Measurements from ENCODE around the gene CCDC51.

The CCDC51 gene

DNA sequence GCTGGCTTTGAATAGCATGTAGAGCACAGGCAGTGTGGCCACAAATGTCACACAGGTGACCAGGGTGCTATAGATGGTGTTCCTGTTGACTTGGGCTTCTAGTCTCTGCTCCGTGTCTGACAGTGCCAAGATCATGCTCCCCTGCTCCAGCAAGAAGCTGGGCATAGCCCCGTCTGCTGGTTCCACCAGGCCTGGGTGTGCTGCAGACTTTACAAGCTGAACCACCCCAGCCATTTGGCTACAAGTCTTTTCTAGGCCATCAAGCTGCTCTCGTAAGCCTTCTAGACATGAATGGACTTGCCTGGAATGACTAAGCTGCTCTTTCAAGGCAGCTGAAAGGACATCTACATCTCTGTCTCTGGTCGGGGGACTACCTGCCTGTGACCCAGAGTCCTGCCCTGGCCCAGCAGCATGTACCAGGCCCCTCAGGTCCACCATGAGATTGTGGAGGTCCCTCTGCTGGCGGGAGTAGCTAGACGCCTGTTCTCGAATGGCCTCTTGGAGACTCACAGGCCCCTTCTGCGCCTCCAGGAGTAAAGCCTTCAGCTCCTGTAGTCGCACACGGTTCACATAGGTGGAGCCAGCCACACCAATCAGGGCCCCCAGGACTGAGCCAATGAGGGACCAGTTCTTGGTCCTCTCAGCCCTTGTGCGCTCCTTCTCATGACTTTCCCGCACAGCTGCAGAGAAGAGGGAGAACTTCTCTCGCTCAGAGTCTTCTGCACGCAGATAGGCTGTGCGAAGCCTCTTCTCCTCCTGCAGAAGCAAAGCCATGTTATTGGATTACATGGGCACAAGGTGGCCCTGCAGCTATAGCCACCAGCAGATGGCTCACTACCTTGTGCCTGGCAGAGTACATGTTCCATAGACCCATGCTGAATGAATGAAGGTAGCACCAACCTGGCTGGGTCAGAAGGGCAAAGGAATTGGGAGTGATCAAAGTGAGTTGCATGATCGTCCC is 7.2 kb downstream of the CCDC51 start:
- DNase-seq = no peak

DNA sequence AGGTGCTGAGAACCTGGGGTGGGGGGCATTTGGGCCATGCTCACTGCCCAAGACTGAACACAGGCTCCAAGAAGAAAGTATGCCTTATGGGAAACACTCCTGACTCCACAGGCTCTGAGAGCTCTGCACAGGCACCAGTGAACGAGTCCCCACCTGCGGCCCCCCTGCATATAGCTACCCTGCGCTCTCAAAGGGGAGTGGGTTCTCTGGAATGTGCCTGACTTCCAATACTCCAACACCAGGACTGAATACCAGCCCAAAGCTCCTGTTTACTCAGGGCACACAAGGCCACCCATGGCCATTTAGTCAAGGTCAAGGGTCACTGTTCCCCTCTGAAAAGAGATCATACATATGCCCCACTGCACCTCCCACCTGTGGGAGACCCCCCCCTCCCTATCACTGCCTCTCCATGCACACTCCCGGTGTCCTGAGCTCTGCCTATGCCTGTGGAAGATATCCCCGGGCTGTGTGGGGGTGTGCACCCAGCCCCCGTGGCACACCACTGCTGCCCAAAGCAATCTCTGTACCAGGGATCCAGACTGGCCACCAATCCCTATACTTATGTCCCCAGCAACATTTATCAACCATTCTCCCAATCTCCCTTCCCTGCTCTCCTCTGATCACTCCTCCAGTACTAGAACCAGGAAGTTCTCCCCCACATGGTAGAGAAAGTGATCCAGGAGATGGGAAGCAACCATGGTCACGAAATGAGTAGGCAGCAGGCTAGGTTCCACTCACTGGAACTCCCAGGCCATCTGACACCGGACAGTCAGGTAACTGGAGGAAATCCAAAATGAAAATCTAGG is 8.5 kb downstream of the CCDC51 start:
- no peak for DNase-seq

DNA sequence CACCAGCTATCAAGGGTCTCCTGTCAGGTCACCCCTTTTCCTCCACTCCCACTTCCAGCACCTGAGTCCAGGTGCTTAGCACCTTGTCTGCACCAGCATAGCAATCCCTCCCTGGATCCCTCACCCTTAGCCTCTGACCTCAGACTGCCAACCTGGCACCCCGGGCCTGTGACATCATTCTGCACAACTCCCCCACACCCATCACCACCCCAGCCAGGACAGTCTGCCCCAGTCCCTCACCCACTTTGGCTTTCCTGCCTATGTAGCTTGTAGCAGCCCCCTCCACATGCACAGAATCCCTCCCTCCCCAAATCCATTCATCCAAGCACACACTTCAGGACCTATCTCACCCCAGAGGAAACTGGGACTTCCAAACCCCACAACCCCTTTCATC is 9.2 kb downstream of the CCDC51 start:
- DNase-seq = no peak

DNA sequence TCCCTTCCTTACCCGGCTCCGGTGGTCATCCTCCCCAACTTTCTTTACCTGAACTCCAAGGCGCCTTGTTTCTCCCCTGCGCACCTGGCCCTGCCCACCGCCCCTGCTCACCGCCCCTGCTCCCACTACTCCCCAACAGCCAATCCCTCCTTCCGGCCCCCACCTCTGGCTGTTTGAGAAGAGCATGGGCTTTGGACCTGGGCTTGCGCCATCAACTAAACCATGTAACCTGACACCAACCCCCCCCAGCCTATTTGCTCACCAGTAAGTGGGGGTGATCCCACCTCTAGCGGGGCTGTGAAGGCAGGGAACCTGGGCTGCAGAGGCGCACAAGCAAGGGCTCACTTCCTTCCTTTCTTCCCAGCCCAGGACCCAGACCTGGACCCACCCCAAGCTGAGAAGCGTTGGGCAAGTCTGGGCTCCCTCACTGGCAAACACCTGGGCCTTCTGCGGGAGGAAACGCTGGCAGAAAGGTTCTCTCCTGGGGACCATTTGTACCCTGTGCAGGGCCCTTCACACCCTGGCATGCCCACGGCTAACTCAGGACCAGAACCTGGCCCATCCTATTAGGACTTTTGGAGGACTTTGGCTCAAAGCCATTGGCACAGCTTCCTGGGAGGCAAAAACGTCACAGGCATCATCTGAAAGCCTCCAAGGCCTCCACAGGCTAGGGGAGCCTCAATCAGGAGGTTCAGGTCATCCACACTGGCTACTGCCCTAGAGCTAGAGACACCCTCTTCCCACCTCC is 9.8 kb downstream of the CCDC51 start, which contains the start of gene PLXNB1:
TSS of gene PLXNB1 (minus strand) at position 127 of the 748 bp plus-strand sequence. CDS start 5,475 bp downstream, outside the sequence.
- DNase-seq = no peak

DNA sequence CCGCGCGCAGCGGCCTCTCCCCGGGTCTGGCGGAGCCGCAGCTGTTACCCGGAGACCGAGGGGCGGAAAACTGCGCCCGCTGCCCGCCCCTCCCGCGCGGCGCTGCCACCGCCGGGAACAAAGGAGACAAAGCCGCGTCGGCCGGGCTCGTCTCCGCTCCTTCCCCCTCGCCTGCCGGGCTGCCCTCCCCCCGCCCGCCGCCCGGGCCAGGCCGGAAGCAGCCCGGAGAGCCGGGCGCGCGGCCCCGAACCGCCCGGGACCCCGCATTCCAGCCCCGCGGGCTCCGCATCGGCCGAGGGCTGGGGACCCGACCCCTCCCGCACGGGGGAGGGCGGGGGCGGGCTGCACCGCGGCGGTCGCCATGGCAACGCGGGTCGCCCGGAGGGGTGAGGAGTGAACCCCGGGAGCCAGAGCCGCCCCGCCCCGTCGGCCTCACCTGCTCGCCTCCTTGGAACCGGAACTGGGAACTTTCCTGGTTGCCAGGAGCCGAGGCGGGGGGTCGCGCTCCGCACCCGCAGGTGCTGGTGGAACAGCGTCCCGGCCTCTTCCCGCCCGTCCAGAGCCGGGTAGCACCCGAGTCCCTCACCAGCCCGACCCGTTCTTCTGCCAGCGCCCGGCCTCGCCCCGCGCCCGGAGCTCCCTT is 10.5 kb downstream of the CCDC51 start:
- peak; percentile 30 for DNase-seq

DNA sequence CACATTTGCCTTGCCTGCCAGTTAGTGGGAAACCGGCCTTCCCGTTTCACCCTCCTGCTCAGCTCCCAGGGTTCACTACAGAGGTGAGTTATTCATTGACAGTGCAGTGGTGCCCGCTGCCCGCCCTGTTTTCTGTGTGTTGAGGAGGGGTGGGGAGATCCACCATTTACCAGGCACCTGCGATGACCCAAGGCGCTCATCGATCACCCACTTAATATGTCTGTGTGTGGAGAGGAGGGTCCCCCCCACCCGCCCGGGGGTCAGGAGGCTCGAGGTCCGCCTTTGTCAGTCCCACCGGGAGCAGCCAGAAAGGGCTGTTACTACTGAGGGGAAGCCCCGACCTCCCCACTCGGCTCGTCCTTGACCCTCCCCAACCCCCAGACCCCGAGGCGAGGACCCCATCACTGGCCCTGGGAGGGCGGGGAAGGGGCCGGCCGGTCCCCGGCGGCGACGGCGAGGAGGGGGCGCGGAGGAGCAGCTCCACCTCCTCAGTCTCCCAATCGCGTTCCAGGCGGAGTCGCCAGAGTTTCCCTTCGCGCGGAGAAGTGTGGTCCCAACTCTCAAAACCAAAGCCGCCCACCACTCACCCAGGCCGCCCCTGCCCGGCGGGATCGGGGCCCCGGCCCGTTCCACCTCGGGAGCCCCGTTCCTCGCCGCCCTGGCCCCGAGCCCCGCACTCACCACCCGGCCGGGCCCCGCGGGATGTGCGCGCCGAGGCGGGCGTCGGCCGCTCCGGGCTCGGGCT is 11.2 kb downstream of the CCDC51 start:
- no peak for DNase-seq

DNA sequence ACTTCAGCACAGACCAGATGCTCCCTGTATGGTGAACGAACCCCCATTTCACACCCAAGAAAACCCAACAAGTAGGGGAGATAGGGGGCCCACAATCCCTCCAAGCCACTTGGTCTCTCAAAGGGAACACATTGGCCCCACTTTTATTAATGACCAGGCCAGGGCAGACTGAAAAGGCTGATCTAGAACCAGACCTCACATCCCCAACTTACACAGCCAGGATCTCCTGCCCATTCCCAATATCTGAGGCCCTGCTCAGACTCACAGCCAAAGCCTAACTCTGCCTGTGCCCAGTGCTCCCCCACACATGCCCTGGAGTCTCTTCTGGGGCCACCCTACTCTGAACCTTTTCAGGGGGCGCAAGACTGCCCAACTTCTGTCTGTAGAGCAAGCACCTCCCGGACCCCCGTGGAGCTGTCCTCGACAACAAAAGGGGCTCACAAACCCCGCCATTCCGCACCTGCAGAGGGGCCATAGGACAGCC is 11.8 kb downstream of the CCDC51 start:
- DNase-seq = no peak

DNA sequence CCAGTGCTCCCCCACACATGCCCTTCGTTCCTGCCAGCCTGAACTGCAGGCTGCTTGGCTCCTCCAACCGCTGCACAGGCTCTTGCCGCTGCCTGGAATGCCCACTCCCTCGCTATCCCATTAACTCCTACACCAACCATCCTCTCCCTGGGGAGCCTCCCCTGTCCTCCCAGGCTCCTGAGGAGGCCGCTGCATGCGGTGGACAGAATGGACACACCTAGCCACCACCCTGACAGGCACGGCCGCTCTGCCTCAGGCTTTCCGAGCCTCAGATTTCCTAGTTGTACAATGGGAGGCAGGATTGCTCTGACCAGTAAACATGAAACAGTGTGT is 12.3 kb downstream of the CCDC51 start:
- no peak for DNase-seq

DNA sequence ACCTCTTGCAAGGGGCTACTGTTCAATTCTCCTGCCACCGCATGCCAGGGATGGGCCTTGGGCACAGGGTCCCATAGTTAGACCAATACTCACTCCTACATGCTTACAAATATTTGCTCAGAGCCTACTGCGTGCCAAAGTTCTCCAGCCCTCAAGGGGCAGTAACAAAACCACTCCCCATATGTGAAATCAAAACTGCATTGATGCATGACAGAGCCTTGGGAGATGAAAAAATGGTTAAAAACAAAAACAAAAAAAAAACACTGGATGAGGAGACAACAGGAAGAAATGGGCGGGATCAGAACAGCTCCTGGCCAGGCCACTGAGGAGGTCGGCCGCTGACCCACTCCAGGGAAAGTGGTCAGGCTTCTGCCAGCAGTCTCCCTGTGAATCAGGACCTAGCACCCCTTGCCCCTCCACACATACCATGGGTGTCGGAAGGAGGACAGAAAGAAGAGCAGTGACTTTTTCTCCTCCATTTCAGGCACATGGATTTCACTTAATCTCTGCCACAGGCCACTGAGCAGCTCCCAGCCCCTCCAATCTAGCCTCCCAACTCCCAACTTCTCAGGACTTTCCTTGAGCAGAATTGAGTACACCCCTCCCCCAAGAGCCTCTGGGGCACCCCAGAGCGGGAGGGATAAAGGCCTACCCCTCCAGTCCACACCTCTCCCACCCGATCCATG is 12.8 kb downstream of the CCDC51 start:
- DNase-seq = no peak

DNA sequence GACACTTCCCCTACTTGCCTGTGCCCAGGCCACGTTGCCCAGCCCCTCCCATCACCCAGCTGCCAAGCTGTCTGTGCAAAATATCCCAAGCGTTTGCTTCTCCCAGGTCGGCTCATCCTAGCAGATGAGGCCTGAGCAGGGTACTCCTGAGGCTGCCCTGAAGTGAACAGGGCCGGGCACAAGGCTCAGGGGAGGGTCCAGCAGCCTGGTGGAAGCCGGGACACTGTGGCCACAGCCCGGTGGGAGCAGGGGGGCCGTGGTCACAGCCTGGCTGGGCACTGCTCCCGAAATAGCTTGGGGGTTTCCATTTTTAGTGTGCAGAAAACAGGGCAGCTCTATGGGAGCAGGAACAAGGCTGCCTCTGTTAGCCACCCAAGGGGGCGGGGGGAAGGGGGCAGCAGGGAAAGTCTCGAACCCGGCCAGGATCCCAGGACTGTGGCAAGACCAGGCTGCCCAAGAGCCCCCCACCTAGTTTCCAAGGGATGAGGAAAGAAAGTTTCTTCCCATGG is 13.5 kb downstream of the CCDC51 start:
- DNase-seq = no peak

DNA sequence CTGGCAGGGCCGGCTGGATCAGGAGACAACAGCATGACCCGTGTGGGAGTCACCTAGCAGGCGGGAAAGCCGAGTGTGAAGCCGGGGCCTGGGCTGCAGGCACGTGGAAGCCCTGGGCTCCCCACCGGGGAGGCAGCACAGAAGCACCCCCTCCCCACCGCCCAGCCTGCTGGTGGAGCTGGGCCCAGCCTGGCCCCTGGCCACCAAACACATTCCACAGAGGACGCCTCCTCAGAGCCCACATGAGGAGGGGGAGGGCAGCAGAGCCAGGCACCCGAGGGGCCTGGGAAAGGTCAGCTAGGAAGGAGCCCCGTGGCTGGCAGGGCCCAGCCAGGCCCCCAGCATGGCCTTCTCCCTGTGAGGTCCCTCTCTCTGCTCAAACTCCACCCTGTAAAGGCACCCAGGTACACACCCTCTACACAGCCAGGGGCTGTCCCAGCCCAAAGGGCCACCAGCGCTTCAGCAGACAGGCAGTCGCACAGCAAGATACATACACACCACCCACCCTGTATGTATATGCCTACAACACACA is 14.6 kb downstream of the CCDC51 start:
- DNase-seq = no peak

DNA sequence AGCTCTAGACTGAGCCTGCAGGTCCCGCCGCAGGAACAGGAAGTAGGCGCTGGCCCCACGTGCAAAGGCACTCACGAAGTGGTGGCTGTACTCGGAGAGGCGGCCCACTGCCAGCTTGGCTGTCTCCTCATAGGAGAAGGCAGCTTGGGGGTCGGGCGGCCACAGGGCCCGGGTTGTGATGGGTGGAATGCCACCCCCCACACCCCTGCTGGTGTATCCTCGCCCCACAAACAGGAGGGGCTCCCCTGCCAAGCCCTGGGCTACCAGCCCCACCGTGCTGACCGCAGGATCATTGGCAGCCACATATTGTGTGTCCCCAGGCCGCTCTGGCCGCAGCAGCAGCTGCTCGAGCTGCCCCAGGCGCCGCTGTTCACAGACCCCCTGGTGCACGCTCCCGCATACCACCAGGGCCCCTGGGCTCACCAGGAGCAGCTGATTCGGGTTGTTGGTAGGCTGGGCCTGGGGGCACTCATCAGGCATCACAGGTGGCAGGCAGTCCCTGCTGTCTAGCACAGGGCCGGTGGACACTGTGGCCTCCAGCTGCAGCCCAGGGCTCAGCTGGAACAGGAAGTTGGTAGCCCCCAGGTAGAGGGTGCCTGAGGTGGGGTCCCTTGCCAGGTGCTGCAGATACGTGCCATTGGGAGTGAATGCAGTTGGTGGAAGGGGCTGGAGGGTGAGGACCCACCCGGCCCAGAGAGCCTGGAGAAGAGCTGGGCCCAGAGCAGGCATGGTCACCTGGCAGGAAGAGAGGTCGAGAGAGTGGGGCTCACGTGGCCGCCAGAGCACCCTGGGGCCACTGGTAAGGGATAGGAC is 15.8 kb downstream of the CCDC51 start:
- DNase-seq = no peak

DNA sequence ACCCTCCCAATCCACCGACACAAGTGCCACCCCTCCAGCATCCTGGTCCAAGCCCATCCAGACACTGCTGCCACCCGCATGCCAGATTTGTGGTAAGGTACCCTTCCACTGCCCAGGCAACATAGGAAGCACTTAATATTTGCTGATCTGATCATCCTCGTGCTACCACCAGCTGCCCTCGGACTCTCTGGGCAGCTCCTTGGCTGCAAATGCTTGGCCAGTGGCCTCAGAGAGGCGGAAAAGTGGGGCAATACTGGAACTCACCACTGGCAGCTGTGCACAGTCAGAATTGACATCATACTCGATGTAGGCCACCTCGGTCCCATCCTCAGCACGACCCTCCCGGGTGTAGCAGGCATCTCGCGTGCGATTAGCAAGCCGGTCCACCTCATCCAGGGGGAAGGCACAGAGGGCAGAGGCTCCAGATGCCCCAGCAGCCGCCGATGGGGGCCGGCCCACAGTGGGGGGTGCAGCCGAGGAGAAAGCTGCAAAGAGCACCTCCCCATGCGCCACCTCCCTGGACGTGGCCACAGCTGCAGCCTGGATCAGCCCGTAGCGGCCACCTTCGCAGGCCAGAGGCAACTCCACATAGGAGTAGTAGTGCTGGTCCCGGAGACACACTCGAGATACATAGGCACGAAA is 16.6 kb downstream of the CCDC51 start:
- DNase-seq = no peak

DNA sequence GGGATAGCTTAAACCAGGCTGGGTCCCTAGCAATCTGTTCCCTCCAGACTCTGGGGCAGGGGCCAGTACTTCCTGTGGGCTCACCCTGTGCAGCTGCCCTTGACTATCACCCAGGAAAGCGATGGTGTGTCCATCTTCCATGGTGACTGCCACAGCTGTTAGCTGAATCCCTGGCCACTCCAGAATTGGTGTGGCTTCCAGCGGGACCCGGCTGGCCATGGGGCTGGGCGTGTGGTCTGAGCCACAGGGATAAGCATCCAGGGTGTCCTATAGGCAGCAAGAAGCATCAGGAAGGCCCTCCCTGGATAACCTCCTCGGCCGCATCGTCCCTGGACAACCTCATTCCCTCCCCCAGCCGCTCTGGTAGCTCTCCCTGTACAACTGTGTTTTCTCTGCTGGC is 17.2 kb downstream of the CCDC51 start:
- DNase-seq = no peak

DNA sequence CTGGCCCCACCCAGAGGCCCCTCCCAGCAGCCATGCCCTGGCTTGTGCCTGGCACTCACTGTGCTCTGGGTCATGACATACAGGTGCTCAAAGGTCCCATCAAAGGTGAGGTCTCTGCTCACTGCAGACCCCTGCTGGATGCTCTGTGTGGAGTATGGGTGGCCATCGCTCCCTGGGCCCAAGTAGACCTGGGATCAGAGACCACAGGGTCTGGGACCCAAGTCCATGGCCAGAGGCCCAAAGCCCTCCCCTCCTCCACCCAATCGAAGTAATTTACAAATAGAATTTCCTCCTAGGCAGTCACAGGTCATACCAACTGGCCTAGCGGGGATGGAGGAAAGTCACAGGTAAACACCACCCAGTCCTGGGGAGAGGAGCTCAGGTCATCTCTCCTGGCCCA is 17.6 kb downstream of the CCDC51 start:
- DNase-seq = no peak

DNA sequence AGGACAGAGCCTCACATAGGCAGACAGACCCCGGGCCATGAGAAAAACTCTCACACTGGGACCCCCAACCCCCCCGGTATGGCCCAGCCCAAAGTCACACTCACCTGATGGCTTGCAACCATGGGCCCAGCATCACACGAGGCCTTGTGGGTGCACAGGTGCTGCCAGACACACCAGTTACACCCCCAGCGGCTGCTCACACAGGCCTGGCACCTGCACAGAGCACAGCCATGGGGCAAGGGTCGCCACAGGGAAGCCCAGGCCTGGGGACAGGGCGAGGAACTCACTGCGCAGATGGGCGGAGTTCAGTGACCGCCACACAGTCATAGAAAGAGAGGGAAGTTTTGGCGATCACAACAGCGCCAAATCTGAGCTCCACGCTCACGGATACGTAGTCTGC is 19.4 kb downstream of the CCDC51 start:
- no peak for DNase-seq

DNA sequence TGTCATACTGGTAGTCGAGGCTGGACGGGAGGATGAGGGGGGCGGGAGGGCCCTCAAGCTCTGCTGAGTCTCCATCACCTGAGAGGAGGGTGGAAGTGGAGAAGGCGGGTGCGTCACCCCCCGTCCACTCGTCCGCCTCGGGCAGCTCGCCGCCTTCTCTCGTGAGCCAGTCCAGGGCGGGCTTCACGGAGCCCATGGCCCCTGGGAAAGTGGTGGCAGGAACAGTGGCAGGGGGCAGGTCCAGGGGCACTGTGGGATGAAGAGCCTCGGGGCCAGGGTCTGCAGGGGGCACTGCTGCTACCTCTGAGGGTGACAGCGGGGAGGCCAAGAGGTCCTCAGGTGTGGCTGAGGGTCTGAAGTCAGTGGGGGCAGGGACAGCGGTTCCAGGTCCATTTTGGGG is 20.3 kb downstream of the CCDC51 start:
- DNase-seq = no peak

DNA sequence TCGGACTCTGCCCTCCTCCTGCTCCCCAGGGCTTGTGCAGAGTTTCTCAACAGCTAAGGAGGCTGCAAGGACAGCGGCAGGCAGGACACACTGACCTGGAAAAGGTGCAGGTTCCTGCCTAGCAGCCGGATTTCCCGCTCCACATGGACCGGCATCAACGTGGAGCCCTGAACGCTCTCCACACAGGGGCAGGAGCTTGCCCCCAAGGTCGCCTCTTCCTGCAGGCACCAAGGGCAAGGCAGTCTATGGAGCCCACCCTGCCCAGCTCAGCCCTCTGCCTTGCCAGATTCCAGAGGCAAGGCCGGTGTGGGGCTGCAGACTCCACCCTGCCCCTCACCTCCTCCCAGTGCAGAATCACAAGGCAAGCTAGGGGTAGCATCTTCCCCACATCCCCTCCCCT is 20.8 kb downstream of the CCDC51 start:
- DNase-seq = no peak

DNA sequence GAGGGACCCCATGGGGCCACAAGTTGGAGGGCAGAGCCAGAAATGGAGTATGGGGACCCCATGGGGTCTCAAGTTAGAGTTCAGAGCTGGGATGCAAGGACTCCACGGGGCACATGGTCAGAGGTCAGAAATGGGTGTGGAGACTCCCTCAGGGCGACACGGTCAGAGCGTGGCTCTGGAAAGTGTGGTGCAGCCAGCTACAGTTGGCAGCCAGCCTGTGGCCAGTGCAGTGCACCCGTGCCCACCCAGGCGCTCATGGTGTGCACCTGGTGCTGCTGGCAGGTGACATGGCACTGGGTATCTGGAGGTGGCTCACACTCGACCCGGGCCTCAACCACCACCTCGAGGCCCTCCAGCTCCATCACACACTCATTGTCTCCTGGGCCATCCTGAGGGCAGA is 21.3 kb downstream of the CCDC51 start:
- DNase-seq = no peak

Measured in T1000 (cell line).